ENCODE data around the gene ERICH6B.

ERICH6B gene

DNA sequence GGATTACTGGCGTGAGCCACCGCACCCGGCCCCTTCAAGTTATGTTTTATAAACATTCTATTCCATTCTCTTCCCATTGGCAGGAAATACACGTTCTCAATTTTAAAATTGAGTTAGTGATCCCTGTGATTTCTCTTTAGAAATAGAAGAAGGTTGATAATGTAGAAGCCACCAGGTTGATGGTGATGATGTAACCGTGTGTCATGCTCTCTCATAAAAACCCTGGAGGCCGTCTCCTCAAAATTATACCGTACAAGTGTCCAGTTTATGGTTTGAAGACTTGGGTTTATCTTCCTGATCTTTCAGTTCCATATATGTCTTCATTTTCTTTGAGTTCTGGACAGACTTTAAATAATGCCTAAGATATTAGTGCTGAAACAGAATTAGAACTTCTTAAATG, 118.6 kb downstream of the ERICH6B start:
- no peak for DNase-seq (ENCODE audit: low spot score)

DNA sequence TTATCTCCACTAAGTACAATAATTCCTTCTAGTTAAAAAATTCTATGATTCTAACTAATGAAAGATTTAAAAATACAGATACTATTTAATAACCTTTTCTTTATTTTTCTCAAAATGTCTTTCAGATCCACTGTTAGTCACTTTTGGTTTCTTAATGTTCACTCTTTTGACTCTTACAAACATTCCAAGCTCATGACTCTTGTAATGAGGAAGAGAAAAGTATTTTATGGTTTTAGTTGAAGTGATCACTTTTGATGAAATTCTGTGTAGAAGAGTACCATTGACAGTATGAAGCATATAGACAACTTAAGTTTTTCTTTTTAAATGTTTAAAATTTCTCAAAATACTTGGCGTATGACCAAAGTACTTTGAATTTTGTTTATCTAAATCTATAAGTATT, 123.0 kb downstream of the ERICH6B start:
- no peak for DNase-seq (ENCODE audit: low spot score)

All from D341Med (cell line).